PFSK-1 (cell line): ENCODE results near the gene NOC4L.

Experiments used
- REST ChIP-seq, 2 experiments: IDR thresholded peaks; 2 replicates each; pipeline versions ENCODE4 v1.6.1 to v1.8.0; 2011 to 2012; ENCODE audit warnings: low read depth in 2 of 2, low read length in 2 of 2, control low read depth in 1 of 2, inconsistent platforms in 1 of 2, mild to moderate bottlenecking in 1 of 2, moderate library complexity in 1 of 2; ENCODE audit not compliant: insufficient read depth in 1 of 2
- SIN3A ChIP-seq: IDR thresholded peaks from 2 replicates; pipeline ENCODE4 v1.6.1; 2012; ENCODE audit warnings: mild to moderate bottlenecking, low read length, moderate library complexity, borderline replicate concordance; ENCODE audit not compliant: insufficient read depth
- TAF1 ChIP-seq: IDR thresholded peaks from 2 replicates; pipeline ENCODE4 v1.6.1; 2012; ENCODE audit warnings: low read length, control low read depth, borderline replicate concordance; ENCODE audit not compliant: insufficient read depth

- no peak for TF ChIP-seq SIN3A
- TF ChIP-seq TAF1 = no peak
- TF ChIP-seq REST (IDR thresholded peaks at IDR 0.05; ENCODE audit: insufficient read depth in 1 of 2, low read depth in 2 of 2, low read length in 2 of 2) = no peak
Observed at GRCh38 chr12:132173135-132174014, 29.1 kb downstream of the NOC4L start.
